GM12878 (cell line): ENCODE data around the gene FANCM. TPM values are rescaled to one million over a fixed set of nuclear protein-coding genes. Genes with fewer than 3 reads are reported as not detected.

Source experiments
- ATAC-seq: fragments of 200-7000 bp; cut with Tn5 transposase; 3 replicates; pipeline ENCODE4 v1.9.1; 2020; ENCODE audit warnings: mild to moderate bottlenecking, moderate library complexity
- BruUV-seq: library from RNA; stranded (reverse); fragments of 400-500 nt; replicated peaks from 2 replicates; lab custom pipeline; 2021; lab: Mats Ljungman, UMichigan
- CTCF ChIA-PET: fragments of 300-600 bp; sonication (Branson Sonifier 250); formaldehyde crosslinking; extraction: SDS; loops from one replicate; lab custom pipeline; 2021; ENCODE audit warnings: inconsistent platforms; lab: Yijun Ruan, JAX
- POLR2A ChIA-PET: fragments of 350-600 bp; formaldehyde crosslinking; extraction: SDS; loops from one replicate; lab custom pipeline; 2021; ENCODE audit warnings: inconsistent platforms; lab: Charles Lee
- RAD21 ChIA-PET: fragments of 300-600 bp; sonication (Branson Sonifier 250); formaldehyde crosslinking; loops from one replicate; lab custom pipeline; 2023; ENCODE audit warnings: antibody characterized with exemption; ENCODE audit not compliant: unreplicated experiment; lab: Charles Lee
- SMC1A ChIA-PET: fragments of 300-600 bp; sonication (Branson Sonifier 250); formaldehyde crosslinking; loops from one replicate; lab custom pipeline; 2023; ENCODE audit not compliant: unreplicated experiment, uncharacterized antibody; lab: Charles Lee
- DNase-seq: peaks from one replicate; pipeline ENCODE4 v3.0.0-alpha.2; 2011; ENCODE audit warnings: low read depth, low spot score
- FAIRE-seq: peaks from 3 replicates; lab custom pipeline; 2011; peaks lifted over from hg19 to GRCh38; lab: Jason Lieb, UNC
- H2AFZ ChIP-seq: 2 replicates; pipeline ENCODE4 v1.6.0; 2011; ENCODE audit warnings: low read depth, low read length, control low read depth; ENCODE audit not compliant: control insufficient read depth
- H3K27ac ChIP-seq: 2 replicates; pipeline ENCODE4 v1.5.1; 2011; ENCODE audit warnings: control low read depth; ENCODE audit not compliant: control insufficient read depth, insufficient read depth
- H3K27me3 ChIP-seq, 2 experiments: replicated peaks in 1 of 2; 2 replicates each; pipeline versions ENCODE4 v1.6.0 to v1.6.1; 2011; ENCODE audit warnings: low read length in 1 of 2; ENCODE audit not compliant: control insufficient read depth in 2 of 2, insufficient read depth in 2 of 2
- H3K36me3 ChIP-seq, 2 experiments: 2 replicates each; pipeline ENCODE4 v1.5.1; 2011; ENCODE audit warnings: low read length in 1 of 2; ENCODE audit not compliant: control insufficient read depth in 2 of 2, insufficient read depth in 2 of 2
- H3K4me1 ChIP-seq: 2 replicates; pipeline ENCODE4 v1.6.1; 2011; ENCODE audit warnings: mild to moderate bottlenecking, low read length, moderate library complexity, mixed read lengths; ENCODE audit not compliant: control insufficient read depth, insufficient read depth
- H3K4me2 ChIP-seq: 2 replicates; pipeline ENCODE4 v1.6.0; 2011; ENCODE audit warnings: control low read depth; ENCODE audit not compliant: control insufficient read depth, insufficient read depth
- H3K4me3 ChIP-seq: fragments of 200-600 bp; sonication (generic); 2 replicates; pipeline ENCODE4 v1.5.1; 2016
- H3K79me2 ChIP-seq: 2 replicates; pipeline ENCODE4 v1.6.0; 2011; ENCODE audit warnings: low read length; ENCODE audit not compliant: control insufficient read depth, insufficient read depth
- H3K9ac ChIP-seq: 2 replicates; pipeline ENCODE4 v1.8.0; 2011; ENCODE audit warnings: low read length, control low read depth, mixed read lengths; ENCODE audit not compliant: control insufficient read depth, insufficient read depth
- H3K9me3 ChIP-seq: replicated peaks from 3 replicates; pipeline ENCODE4 v1.5.1; 2011; ENCODE audit warnings: mild to moderate bottlenecking, low read length; ENCODE audit not compliant: control insufficient read depth, insufficient read depth
- H4K20me1 ChIP-seq: 2 replicates; pipeline ENCODE4 v1.6.0; 2011; ENCODE audit not compliant: control insufficient read depth, insufficient read depth
- BACH1 ChIP-seq: fragments of 450-650 bp; IDR thresholded peaks from 2 replicates; pipeline ENCODE4 v1.6.1; 2017; ENCODE audit warnings: mild to moderate bottlenecking, borderline replicate concordance
- CHD4 ChIP-seq: fragments of 200-600 bp; sonication (generic); IDR thresholded peaks from 2 replicates; pipeline ENCODE4 v1.6.1; 2016; ENCODE audit warnings: mild to moderate bottlenecking
- RELA ChIP-seq: fragments of 450-650 bp; IDR thresholded peaks from 2 replicates; pipeline ENCODE4 v1.8.0; 2014; ENCODE audit warnings: borderline replicate concordance; ENCODE audit not compliant: partially characterized antibody
- STAT1 ChIP-seq: fragments of 450-650 bp; conservative IDR thresholded peaks from 2 replicates; pipeline ENCODE4 v1.6.1; 2014; ENCODE audit warnings: antibody characterized with exemption, mild to moderate bottlenecking
- YY1 ChIP-seq: IDR thresholded peaks from 2 replicates; pipeline ENCODE4 v1.6.1; 2011; ENCODE audit warnings: low read depth, mild to moderate bottlenecking, low read length
- WGBS: methylation state at CpG from one replicate; pipeline ENCODE4 v1.1.6; 2016; ENCODE audit warnings: low lambda C conversion rate; ENCODE audit not compliant: insufficient replicate concordance, insufficient coverage; ENCODE audit errors: missing lambda C conversion rate; 5-methylcytosine and 5-hydroxymethylcytosine counted together
- in situ Hi-C: fragments of 300-500 bp; cut with MboI; formaldehyde crosslinking; loops from 9 replicates; pipeline ENCODE4 v1.14.3; 2018; ENCODE audit warnings: mixed read lengths
- intact Hi-C: fragments of 100-400 bp; cut with micrococcal nuclease; formaldehyde crosslinking; loops from one replicate; pipeline ENCODE4 v1.14.2; 2022; ENCODE audit not compliant: unreplicated experiment
- polyA plus RNA-seq, 11 experiments: library from polyadenylated mRNA; depleted of rRNA in 4 of 11; unstranded in 6 of 11; stranded (reverse) in 5 of 11; fragments of >200 nt; fragmentation: Nextera tagmentation in 4 of 11; fragmentation: Illumina TruSeq in 1 of 11; extraction: Ambion mirVana in 4 of 11; extraction: Trizol in 1 of 11; gene quantifications; 1 replicate in 1 of 11; 2 replicates in 10 of 11; pipeline versions ENCODE4 v1.2.1 to v1.2.3, GENCODE V29; 2011 to 2016; ENCODE audit warnings: inconsistent platforms in 2 of 11, missing spikeins in 2 of 11, low read depth in 1 of 11
- total RNA-seq, 4 experiments: library from RNA; depleted of rRNA in 3 of 4; stranded (reverse); fragments of >200 nt in 3 of 4; fragmentation: Illumina TruSeq in 1 of 4; extraction: Trizol in 1 of 4; gene quantifications; 2 replicates each; pipeline versions ENCODE4 v1.2.1 to v1.2.3, GENCODE V29; 2013 to 2021
- TF ChIP-seq, protein P1 (sequence below): fragments of 150-350 bp; IDR thresholded peaks from 2 replicates; pipeline ENCODE4 v1.6.1; 2016; ENCODE audit warnings: low read depth, low read length
- TF ChIP-seq, protein P2 (sequence below): fragments of 450-650 bp; IDR thresholded peaks from 2 replicates; pipeline ENCODE4 v1.6.1; 2016; ENCODE audit warnings: mild to moderate bottlenecking

FANCM gene
- total and polyA plus RNA-seq, 10 of the 15 experiments (the other 5 are each of a cell fraction or from before 2014, with no cell fraction given): 6.4 to 17.6 (median 10.6) TPM

DNA sequence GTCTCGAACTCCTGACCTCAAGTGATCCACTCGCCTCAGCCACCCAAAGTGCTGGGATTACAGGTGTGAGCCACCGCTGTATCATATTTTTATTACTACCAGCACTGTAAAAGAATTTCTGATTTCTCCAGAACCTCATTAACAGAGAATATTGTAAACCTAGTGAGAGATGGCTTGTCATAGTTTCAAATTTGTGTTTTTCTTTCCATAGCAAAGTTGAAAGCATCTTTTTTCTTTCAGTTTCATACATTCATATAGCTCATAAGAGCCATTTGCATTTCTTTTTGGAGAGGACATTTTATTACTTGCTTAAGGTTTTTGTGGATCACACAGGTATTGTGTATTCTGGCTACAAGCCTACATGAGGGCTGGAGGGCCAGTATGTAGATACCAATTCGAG lies 59.2 kb downstream of the FANCM start:
- no peaks in the 10 kb centered on the region for H3K4me1 ChIP-seq
- 94% methylated on average over 4 of the region's 4 CpGs for WGBS

More for the DNA sequence above, 59.2 kb downstream of the FANCM start:
- SMC1A ChIA-PET: no interaction called here
- CTCF ChIA-PET: interaction anchor here (1.1 kb wide), 2 partner anchors 48 to 74 kb away, joined by 4 to 5 read pairs; no protein-coding TSS in a partner anchor
- ATAC-seq (peak; percentile 50), DNase-seq (no peak), FAIRE-seq (no peak)
- no peaks in the 10 kb centered on the region for H3K9me3 ChIP-seq
- no peak overlapping the region for H3K4me3 ChIP-seq
- H3K4me2 ChIP-seq: no peak overlapping the region
- in situ Hi-C loops (no loop called here), intact Hi-C loops (no loop called here)
- no TSS peak for BruUV-seq
- no peak overlapping the region; the same call in 1 of the 2 replicates for H2AFZ ChIP-seq
- no peak for TF ChIP-seq STAT1
- TF ChIP-seq CHD4: no peak
- peak; percentile 20; the same call in 1 of the 2 replicates for TF ChIP-seq YY1
- no peak for TF ChIP-seq BACH1
- TF ChIP-seq, protein P1, sequence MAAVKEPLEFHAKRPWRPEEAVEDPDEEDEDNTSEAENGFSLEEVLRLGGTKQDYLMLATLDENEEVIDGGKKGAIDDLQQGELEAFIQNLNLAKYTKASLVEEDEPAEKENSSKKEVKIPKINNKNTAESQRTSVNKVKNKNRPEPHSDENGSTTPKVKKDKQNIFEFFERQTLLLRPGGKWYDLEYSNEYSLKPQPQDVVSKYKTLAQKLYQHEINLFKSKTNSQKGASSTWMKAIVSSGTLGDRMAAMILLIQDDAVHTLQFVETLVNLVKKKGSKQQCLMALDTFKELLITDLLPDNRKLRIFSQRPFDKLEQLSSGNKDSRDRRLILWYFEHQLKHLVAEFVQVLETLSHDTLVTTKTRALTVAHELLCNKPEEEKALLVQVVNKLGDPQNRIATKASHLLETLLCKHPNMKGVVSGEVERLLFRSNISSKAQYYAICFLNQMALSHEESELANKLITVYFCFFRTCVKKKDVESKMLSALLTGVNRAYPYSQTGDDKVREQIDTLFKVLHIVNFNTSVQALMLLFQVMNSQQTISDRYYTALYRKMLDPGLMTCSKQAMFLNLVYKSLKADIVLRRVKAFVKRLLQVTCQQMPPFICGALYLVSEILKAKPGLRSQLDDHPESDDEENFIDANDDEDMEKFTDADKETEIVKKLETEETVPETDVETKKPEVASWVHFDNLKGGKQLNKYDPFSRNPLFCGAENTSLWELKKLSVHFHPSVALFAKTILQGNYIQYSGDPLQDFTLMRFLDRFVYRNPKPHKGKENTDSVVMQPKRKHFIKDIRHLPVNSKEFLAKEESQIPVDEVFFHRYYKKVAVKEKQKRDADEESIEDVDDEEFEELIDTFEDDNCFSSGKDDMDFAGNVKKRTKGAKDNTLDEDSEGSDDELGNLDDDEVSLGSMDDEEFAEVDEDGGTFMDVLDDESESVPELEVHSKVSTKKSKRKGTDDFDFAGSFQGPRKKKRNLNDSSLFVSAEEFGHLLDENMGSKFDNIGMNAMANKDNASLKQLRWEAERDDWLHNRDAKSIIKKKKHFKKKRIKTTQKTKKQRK: no peak
- TF ChIP-seq RELA: no peak
- TF ChIP-seq, protein P2, sequence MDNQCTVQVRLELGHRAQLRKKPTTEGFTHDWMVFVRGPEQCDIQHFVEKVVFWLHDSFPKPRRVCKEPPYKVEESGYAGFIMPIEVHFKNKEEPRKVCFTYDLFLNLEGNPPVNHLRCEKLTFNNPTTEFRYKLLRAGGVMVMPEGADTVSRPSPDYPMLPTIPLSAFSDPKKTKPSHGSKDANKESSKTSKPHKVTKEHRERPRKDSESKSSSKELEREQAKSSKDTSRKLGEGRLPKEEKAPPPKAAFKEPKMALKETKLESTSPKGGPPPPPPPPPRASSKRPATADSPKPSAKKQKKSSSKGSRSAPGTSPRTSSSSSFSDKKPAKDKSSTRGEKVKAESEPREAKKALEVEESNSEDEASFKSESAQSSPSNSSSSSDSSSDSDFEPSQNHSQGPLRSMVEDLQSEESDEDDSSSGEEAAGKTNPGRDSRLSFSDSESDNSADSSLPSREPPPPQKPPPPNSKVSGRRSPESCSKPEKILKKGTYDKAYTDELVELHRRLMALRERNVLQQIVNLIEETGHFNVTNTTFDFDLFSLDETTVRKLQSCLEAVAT: no peak
- peaks cover 0 to 5% of the 10 kb centered on the region in 2 experiments; a peak in 2 of 4 replicates for H3K36me3 ChIP-seq
- no peak overlapping the region for H3K27ac ChIP-seq
- no peaks in the 10 kb centered on the region for H3K79me2 ChIP-seq
- H3K9ac ChIP-seq: no peak overlapping the region
- POLR2A ChIA-PET: no interaction called here
- no peaks in the 10 kb centered on the region for H4K20me1 ChIP-seq
- RAD21 ChIA-PET: interaction anchor here (1.2 kb wide), 1 partner anchor 58 kb away, joined by 3 read pairs; the partner anchor contains the start of gene MIS18BP1
- no peaks in the 10 kb centered on the region for H3K27me3 ChIP-seq
